IMR-90 (cell line): ENCODE data around the gene DISC1. TPM values are rescaled to one million over a fixed set of nuclear protein-coding genes. Genes with fewer than 3 reads are reported as not detected.

Experiments
- ATAC-seq: fragments of 200-7000 bp; cut with Tn5 transposase; 2 replicates; pipeline ENCODE4 v1.9.1; 2020; ENCODE audit warnings: low read depth, mild to moderate bottlenecking, moderate library complexity
- BruUV-seq: library from RNA; stranded (reverse); fragments of 400-500 nt; replicated peaks from 2 replicates; lab custom pipeline; 2021; lab: Mats Ljungman, UMichigan
- CTCF ChIA-PET: fragments of 300-600 bp; formaldehyde crosslinking; extraction: SDS; loops from one replicate; lab custom pipeline; 2021; ENCODE audit warnings: antibody characterized with exemption; lab: Yijun Ruan, JAX
- POLR2A ChIA-PET: fragments of 300-600 bp; sonication (Branson Sonifier 250); formaldehyde crosslinking; loops from one replicate; lab custom pipeline; 2022; ENCODE audit warnings: antibody characterized with exemption; ENCODE audit not compliant: unreplicated experiment; lab: Charles Lee
- DNase-seq: peaks from one replicate; pipeline ENCODE4 v3.0.0; 2013
- H2AFZ ChIP-seq: replicated peaks from 2 replicates; pipeline ENCODE3; 2013; ENCODE audit warnings: low read length, mild to moderate bottlenecking; ENCODE audit not compliant: poor library complexity
- H2AK5ac ChIP-seq: 2 replicates; pipeline ENCODE4 v1.6.1; 2013; ENCODE audit warnings: low read depth, low read length, inconsistent platforms
- H2AK9ac ChIP-seq: replicated peaks from 2 replicates; pipeline ENCODE3; 2013; ENCODE audit warnings: mild to moderate bottlenecking, low read depth, low read length, moderate library complexity; ENCODE audit not compliant: poor library complexity
- H2BK120ac ChIP-seq: 2 replicates; pipeline ENCODE4 v1.6.1; 2013; ENCODE audit warnings: low read depth, low read length, inconsistent platforms
- H2BK15ac ChIP-seq: 3 replicates; pipeline ENCODE4 v1.6.1; 2013; ENCODE audit warnings: low read depth, low read length, inconsistent platforms
- H2BK20ac ChIP-seq: 2 replicates; pipeline ENCODE4 v1.6.1; 2013; ENCODE audit warnings: low read depth, mild to moderate bottlenecking, inconsistent platforms, low read length, moderate library complexity
- H2BK5ac ChIP-seq: 2 replicates; pipeline ENCODE4 v1.6.1; 2013; ENCODE audit warnings: mild to moderate bottlenecking, low read depth, low read length, inconsistent platforms; ENCODE audit not compliant: poor library complexity, severe bottlenecking
- H3K14ac ChIP-seq: replicated peaks from 2 replicates; pipeline ENCODE4 v1.6.1; 2013; ENCODE audit warnings: low read depth, low read length, inconsistent platforms
- H3K18ac ChIP-seq: 2 replicates; pipeline ENCODE4 v1.6.1; 2013; ENCODE audit warnings: low read depth, low read length, control low read depth
- H3K23ac ChIP-seq: 2 replicates; pipeline ENCODE4 v1.6.1; 2013; ENCODE audit warnings: low read depth, low read length, inconsistent platforms
- H3K27ac ChIP-seq: 2 replicates; pipeline ENCODE4 v1.5.1; 2013; ENCODE audit warnings: mild to moderate bottlenecking, control low read depth, low read length; ENCODE audit not compliant: insufficient read depth
- H3K27me3 ChIP-seq: 2 replicates; pipeline ENCODE4 v1.6.1; 2013; ENCODE audit warnings: low read length; ENCODE audit not compliant: control insufficient read depth, insufficient read depth
- H3K36me3 ChIP-seq: 2 replicates; pipeline ENCODE4 v1.6.1; 2013; ENCODE audit warnings: low read length, mixed read lengths; ENCODE audit not compliant: control insufficient read depth, insufficient read depth
- H3K4ac ChIP-seq: 2 replicates; pipeline ENCODE4 v1.6.1; 2013; ENCODE audit warnings: low read depth, low read length, inconsistent platforms
- H3K4me1 ChIP-seq: 2 replicates; pipeline ENCODE4 v1.6.1; 2013; ENCODE audit warnings: low read length, mixed read lengths; ENCODE audit not compliant: control insufficient read depth, insufficient read depth
- H3K4me2 ChIP-seq: 2 replicates; pipeline ENCODE4 v1.6.1; 2013; ENCODE audit warnings: low read depth, mild to moderate bottlenecking, control low read depth, low read length, moderate library complexity
- H3K4me3 ChIP-seq: 2 replicates; pipeline ENCODE4 v1.5.1; 2013; ENCODE audit warnings: low read depth, mild to moderate bottlenecking, control low read depth, low read length, moderate library complexity; ENCODE audit not compliant: insufficient read depth
- H3K56ac ChIP-seq: 2 replicates; pipeline ENCODE4 v1.6.1; 2013; ENCODE audit warnings: low read length, inconsistent platforms; ENCODE audit not compliant: insufficient read depth; ENCODE audit errors: extremely low read depth
- H3K79me1 ChIP-seq, 2 experiments: 2 replicates each; pipeline ENCODE4 v1.6.1; 2013; ENCODE audit warnings: low read length in 2 of 2, inconsistent platforms in 1 of 2, low read depth in 1 of 2
- H3K9ac ChIP-seq: 2 replicates; pipeline ENCODE4 v1.6.1; 2013; ENCODE audit warnings: low read depth, low read length, control low read depth
- H3K9me1 ChIP-seq: 2 replicates; pipeline ENCODE4 v1.6.1; 2013; ENCODE audit warnings: low read length, inconsistent platforms; ENCODE audit not compliant: insufficient read depth
- H3K9me3 ChIP-seq: 2 replicates; pipeline ENCODE4 v1.6.1; 2013; ENCODE audit warnings: low read length; ENCODE audit not compliant: control insufficient read depth, insufficient read depth
- H4K20me1 ChIP-seq: 2 replicates; pipeline ENCODE4 v1.6.1; 2013; ENCODE audit warnings: low read length, inconsistent platforms; ENCODE audit not compliant: insufficient read depth
- H4K5ac ChIP-seq: 2 replicates; pipeline ENCODE4 v1.6.1; 2013; ENCODE audit warnings: mild to moderate bottlenecking, low read depth, low read length, control low read depth
- H4K8ac ChIP-seq, 2 experiments: 2 replicates each; pipeline ENCODE4 v1.6.1; 2013; ENCODE audit warnings: low read depth in 2 of 2, low read length in 2 of 2, control low read depth in 1 of 2, inconsistent platforms in 1 of 2
- H4K91ac ChIP-seq: 2 replicates; pipeline ENCODE4 v1.6.1; 2013; ENCODE audit warnings: low read depth, low read length, inconsistent platforms; ENCODE audit not compliant: insufficient read depth
- CEBPB ChIP-seq: IDR thresholded peaks from 2 replicates; pipeline ENCODE4 v1.6.1; 2012; ENCODE audit warnings: low read depth, low read length, improper control_type of control experiment
- ELK1 ChIP-seq: fragments of 150-350 bp; IDR thresholded peaks from 2 replicates; pipeline ENCODE4 v1.6.1; 2016; ENCODE audit warnings: low read depth, mild to moderate bottlenecking, low read length, moderate library complexity, borderline replicate concordance
- FOS ChIP-seq: fragments of 150-350 bp; IDR thresholded peaks from 2 replicates; pipeline ENCODE4 v1.6.1; 2016; ENCODE audit warnings: low read depth, low read length
- MAFK ChIP-seq: IDR thresholded peaks from 2 replicates; pipeline ENCODE4 v1.6.1; 2012; ENCODE audit warnings: low read depth, low read length, improper control_type of control experiment
- MAZ ChIP-seq: IDR thresholded peaks from 2 replicates; pipeline ENCODE4 v1.6.1; 2012; ENCODE audit warnings: low read depth, mild to moderate bottlenecking, low read length, improper control_type of control experiment, moderate library complexity, borderline replicate concordance
- MXI1 ChIP-seq: IDR thresholded peaks from 2 replicates; pipeline ENCODE4 v1.6.1; 2012; ENCODE audit warnings: low read depth, mild to moderate bottlenecking, low read length, moderate library complexity, borderline replicate concordance
- NFE2L2 ChIP-seq: fragments of 150-350 bp; IDR thresholded peaks from 2 replicates; pipeline ENCODE4 v1.6.1; 2016; ENCODE audit warnings: low read depth, mild to moderate bottlenecking, low read length
- POLR2A ChIP-seq: IDR thresholded peaks from 2 replicates; pipeline ENCODE4 v1.6.1; 2012; ENCODE audit warnings: mild to moderate bottlenecking, low read depth, low read length
- RAD21 ChIP-seq: IDR thresholded peaks from 2 replicates; pipeline ENCODE4 v1.6.1; 2012; ENCODE audit warnings: low read length, improper control_type of control experiment
- RFX5 ChIP-seq: IDR thresholded peaks from 2 replicates; pipeline ENCODE4 v1.8.0; 2012; ENCODE audit warnings: low read depth, mild to moderate bottlenecking, low read length, moderate library complexity
- SMC3 ChIP-seq: fragments of 150-350 bp; IDR thresholded peaks from 2 replicates; pipeline ENCODE4 v1.6.1; 2016; ENCODE audit warnings: low read depth, mild to moderate bottlenecking, antibody characterized with exemption, low read length, moderate library complexity
- USF2 ChIP-seq: fragments of 150-350 bp; IDR thresholded peaks from 2 replicates; pipeline ENCODE4 v1.6.1; 2017; ENCODE audit warnings: mild to moderate bottlenecking, antibody characterized with exemption, low read length, low read depth
- WGBS, 2 experiments: methylation state at CpG; one replicate each; pipeline versions ENCODE4 v1.1.5 to v1.1.7; 2013; ENCODE audit warnings: missing lambda C conversion rate in 2 of 2; ENCODE audit not compliant: insufficient read length in 1 of 2; ENCODE audit errors: extremely low coverage in 2 of 2; 5-methylcytosine and 5-hydroxymethylcytosine counted together
- dilution Hi-C: fragments of 300-500 bp; cut with HindIII; formaldehyde crosslinking; loops from one replicate; pipeline ENCODE4 v1.14.3; 2018; ENCODE audit warnings: low sequenced_read_pairs; ENCODE audit not compliant: unreplicated experiment
- in situ Hi-C: fragments of 300-500 bp; cut with MboI; formaldehyde crosslinking; loops from 3 replicates; pipeline ENCODE4 v1.14.3; 2019; ENCODE audit warnings: low sequenced_read_pairs, inconsistent platforms, mixed read lengths
- intact Hi-C: fragments of 100-400 bp; cut with micrococcal nuclease; formaldehyde crosslinking; loops from 2 replicates; pipeline ENCODE4 v1.10.0; 2022
- polyA plus RNA-seq, 3 experiments: library from polyadenylated mRNA; depleted of rRNA; stranded (reverse); fragments of >200 nt; gene quantifications; 2 replicates each; pipeline ENCODE4 v1.2.3, GENCODE V29; 2012; ENCODE audit warnings: low replicate concordance in 1 of 3
- total RNA-seq: library from RNA; depleted of rRNA; stranded (reverse); fragments of >200 nt; gene quantifications from 2 replicates; pipeline ENCODE4 v1.2.3, GENCODE V29; 2012

Gene DISC1
- total and polyA plus RNA-seq, 2 of the 4 experiments (the other 2 are of a cell fraction): 2.2 to 7.0 TPM

- H4K8ac ChIP-seq: no peak overlapping the region
- DNase-seq: peak; percentile 49
- no peaks in the 10 kb centered on the region for H3K4me1 ChIP-seq
- ChIA-PET CTCF (interaction anchor here (0.6 kb wide), 1 partner anchor 26 kb away, joined by 3 read pairs; no protein-coding TSS in a partner anchor), POLR2A (no interaction called here)
- H2BK120ac ChIP-seq: no peak overlapping the region
- no peak overlapping the region for H2BK15ac ChIP-seq
- H3K36me3 ChIP-seq: 0 out of 2 replicates have a peak, but pooled peaks cover 2% of the 10 kb centered on the region
- no peak overlapping the region for H2BK20ac ChIP-seq
- H3K23ac ChIP-seq: no peak overlapping the region
- H3K79me1 ChIP-seq: no peaks in the 10 kb centered on the region
- no peak overlapping the region for H2AFZ ChIP-seq
- H3K27me3 ChIP-seq: no peaks in the 10 kb centered on the region
- in situ Hi-C loops: no loop called here
- no peaks in the 10 kb centered on the region for H4K20me1 ChIP-seq
- no peaks in the 10 kb centered on the region; the same call in 1 of the 2 replicates for H3K9me1 ChIP-seq
- dilution Hi-C loops: no loop called here
- intact Hi-C loops: no loop called here
- no peak overlapping the region for H2BK5ac ChIP-seq
- no peak overlapping the region for H3K4me3 ChIP-seq
- TF ChIP-seq RFX5: no peak
- no peak for TF ChIP-seq CEBPB
- TF ChIP-seq POLR2A: no peak
- TF ChIP-seq SMC3: no peak
- TF ChIP-seq USF2: no peak
- TF ChIP-seq NFE2L2: no peak
- TF ChIP-seq RAD21: no peak
- TF ChIP-seq MAZ: no peak
- no peak for TF ChIP-seq MXI1
- no peak for TF ChIP-seq MAFK
- no peak for TF ChIP-seq ELK1
- no peak for TF ChIP-seq FOS
- H3K9ac ChIP-seq: no peak overlapping the region
- no peak overlapping the region for H3K4ac ChIP-seq
- no peak overlapping the region for H4K5ac ChIP-seq
- no peak overlapping the region for H3K18ac ChIP-seq
- H3K27ac ChIP-seq: no peak overlapping the region
- H3K56ac ChIP-seq: no peak overlapping the region
- no TSS peak for BruUV-seq
- WGBS, 2 experiments: no CpG with 5 or more reads among the region's 4 CpGs
- no peak overlapping the region for H2AK5ac ChIP-seq
- H2AK9ac ChIP-seq: no peak overlapping the region
- no peak for ATAC-seq
- H4K91ac ChIP-seq: no peak overlapping the region
- no peaks in the 10 kb centered on the region for H3K9me3 ChIP-seq
- no peak overlapping the region for H3K4me2 ChIP-seq
- no peak overlapping the region for H3K14ac ChIP-seq
These were observed 331.9 kb downstream of the DISC1 start for GRCh38 chr1:231958448-231958847.
